T-helper 2 cell treated with Interferon-gamma antibody and Interleukin-4, amounts not matched to agents 5 μg/mL and 100 μg/mL, for 36 hours (primary cell): ENCODE measurements around the gene KRT14.
"Not testable (repeated sequence)": the region's sequence is repeated elsewhere in the genome, so short reads cannot be mapped to it uniquely, and the experiment has no call there.

Experiments
- DNase-seq: peaks from one replicate; pipeline ENCODE4 v3.0.0; 2021; ENCODE audit warnings: low spot score
- H3K27ac Mint-ChIP-seq: one replicate; pipeline ENCODE4 v1.8.0; 2021; ENCODE audit warnings: mild to moderate bottlenecking, mixed read lengths
- H3K27me3 Mint-ChIP-seq: one replicate; pipeline ENCODE4 v1.8.0; 2021; ENCODE audit warnings: low read depth, mixed read lengths
- H3K36me3 Mint-ChIP-seq: one replicate; pipeline ENCODE4 v1.8.0; 2021; ENCODE audit warnings: low read depth, mixed read lengths
- H3K4me1 Mint-ChIP-seq: one replicate; pipeline ENCODE4 v1.8.0; 2021; ENCODE audit warnings: low read depth, mixed read lengths
- H3K4me3 Mint-ChIP-seq: one replicate; pipeline ENCODE4 v1.8.0; 2022; ENCODE audit warnings: mild to moderate bottlenecking, moderate library complexity, mixed read lengths
- H3K9me3 Mint-ChIP-seq: one replicate; pipeline ENCODE4 v1.8.0; 2021; ENCODE audit warnings: mixed read lengths

KRT14 gene

GRCh38 chr17:41618341-41619035 is 31.8 kb upstream of the KRT14 start:
- H3K4me3 Mint-ChIP-seq = no peak overlapping the region
- no peak for DNase-seq
- H3K27ac Mint-ChIP-seq = no peak overlapping the region
- no peaks in the 10 kb centered on the region for H3K4me1 Mint-ChIP-seq
- H3K27me3 Mint-ChIP-seq = peaks cover 2% of the 10 kb centered on the region
- no peaks in the 10 kb centered on the region for H3K36me3 Mint-ChIP-seq
- no peaks in the 10 kb centered on the region for H3K9me3 Mint-ChIP-seq

GRCh38 chr17:41617698-41618097 is 31.0 kb upstream of the KRT14 start:
- no peaks in the 10 kb centered on the region for H3K9me3 Mint-ChIP-seq
- peaks cover 2% of the 10 kb centered on the region for H3K27me3 Mint-ChIP-seq
- DNase-seq = no peak
- no peak overlapping the region for H3K4me3 Mint-ChIP-seq
- no peaks in the 10 kb centered on the region for H3K36me3 Mint-ChIP-seq
- H3K27ac Mint-ChIP-seq = no peak overlapping the region
- H3K4me1 Mint-ChIP-seq = no peaks in the 10 kb centered on the region

DNA sequence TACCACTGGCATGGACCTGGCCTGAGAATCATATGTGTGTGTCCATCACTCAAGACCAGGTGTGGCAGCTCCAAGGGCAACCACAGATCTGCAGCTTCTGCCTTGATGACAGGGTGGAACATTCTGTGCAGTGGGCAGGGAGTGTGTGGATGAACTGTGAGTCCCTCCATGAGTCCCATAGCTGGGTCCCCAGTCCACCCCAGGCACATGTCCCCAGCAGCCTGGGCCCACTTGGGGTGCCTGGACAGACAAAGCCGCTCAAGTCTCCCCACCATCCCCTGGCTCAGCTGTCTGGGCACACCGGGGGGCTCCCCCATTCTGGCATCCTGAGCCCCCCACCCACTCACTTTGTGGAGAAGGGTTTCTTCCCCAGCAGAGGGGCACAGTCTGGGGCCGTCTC is 30.4 kb upstream of the KRT14 start:
- Mint-ChIP-seq H3K36me3 (no peaks in the 10 kb centered on the region), H3K27ac (no peak overlapping the region), H3K4me1 (no peaks in the 10 kb centered on the region), H3K4me3 (no peak overlapping the region), H3K27me3 (peaks cover 2% of the 10 kb centered on the region), H3K9me3 (no peaks in the 10 kb centered on the region)
- DNase-seq = no peak

DNA sequence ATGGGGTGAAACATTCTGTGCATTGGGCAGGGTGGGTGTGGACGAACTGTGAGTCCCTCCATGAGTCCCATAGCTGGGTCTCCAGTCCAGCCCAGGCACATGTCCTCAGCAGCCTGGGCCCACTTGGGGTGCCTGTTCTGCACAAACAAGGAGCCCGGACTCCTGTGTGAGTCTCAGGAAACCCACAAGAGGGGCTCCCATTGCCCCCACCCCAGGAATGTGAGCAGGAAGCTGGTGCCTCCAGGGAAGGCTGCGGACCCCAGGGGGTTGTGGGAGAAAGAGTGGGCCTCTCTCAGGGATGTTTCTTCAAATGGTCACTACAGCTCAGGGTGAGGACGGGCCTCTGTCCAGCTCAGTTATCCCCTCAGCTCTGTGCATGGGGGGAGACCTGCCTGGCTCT is 29.8 kb upstream of the KRT14 start:
- not testable (repeated sequence) for H3K4me1 Mint-ChIP-seq, H3K9me3 Mint-ChIP-seq, H3K27me3 Mint-ChIP-seq, H3K36me3 Mint-ChIP-seq, H3K4me3 Mint-ChIP-seq, DNase-seq, H3K27ac Mint-ChIP-seq

GRCh38 chr17:41615454-41615853 is 28.8 kb upstream of the KRT14 start:
- Mint-ChIP-seq H3K4me1 (no peaks in the 10 kb centered on the region), H3K4me3 (no peak overlapping the region), H3K27me3 (peaks cover 2% of the 10 kb centered on the region), H3K27ac (no peak overlapping the region), H3K36me3 (no peaks in the 10 kb centered on the region), H3K9me3 (no peaks in the 10 kb centered on the region)
- no peak for DNase-seq

GRCh38 chr17:41614767-41615166 is 28.1 kb upstream of the KRT14 start:
- not testable (repeated sequence) for H3K36me3 Mint-ChIP-seq, H3K4me3 Mint-ChIP-seq, H3K27me3 Mint-ChIP-seq, DNase-seq, H3K9me3 Mint-ChIP-seq, H3K4me1 Mint-ChIP-seq, H3K27ac Mint-ChIP-seq

DNA sequence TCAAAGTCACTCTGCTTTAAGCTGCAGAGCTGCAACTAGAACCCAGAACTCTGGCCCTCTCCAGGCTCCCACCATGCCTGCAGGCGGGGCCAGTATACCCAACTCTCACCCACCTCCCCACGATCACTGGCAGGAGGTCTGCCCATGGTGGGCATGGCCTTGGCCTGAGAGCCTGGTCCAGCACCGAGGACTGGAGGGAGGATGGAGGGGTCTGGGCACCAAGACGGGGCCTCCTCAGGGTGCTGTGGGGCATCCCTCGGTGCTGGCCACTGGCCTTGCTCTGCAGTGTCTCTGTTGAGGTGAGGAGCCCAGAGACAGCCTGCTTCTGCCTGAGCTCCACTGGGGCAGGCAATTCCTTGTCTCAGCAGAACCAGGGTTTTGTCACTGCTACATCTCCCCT is 27.4 kb upstream of the KRT14 start:
- Mint-ChIP-seq H3K27ac (no peak overlapping the region), H3K27me3 (peaks cover 6% of the 10 kb centered on the region), H3K4me3 (no peak overlapping the region), H3K9me3 (no peaks in the 10 kb centered on the region), H3K36me3 (no peaks in the 10 kb centered on the region), H3K4me1 (no peaks in the 10 kb centered on the region)
- no peak for DNase-seq

GRCh38 chr17:41613277-41614082 is 26.8 kb upstream of the KRT14 start:
- no peak overlapping the region for H3K27ac Mint-ChIP-seq

DNA sequence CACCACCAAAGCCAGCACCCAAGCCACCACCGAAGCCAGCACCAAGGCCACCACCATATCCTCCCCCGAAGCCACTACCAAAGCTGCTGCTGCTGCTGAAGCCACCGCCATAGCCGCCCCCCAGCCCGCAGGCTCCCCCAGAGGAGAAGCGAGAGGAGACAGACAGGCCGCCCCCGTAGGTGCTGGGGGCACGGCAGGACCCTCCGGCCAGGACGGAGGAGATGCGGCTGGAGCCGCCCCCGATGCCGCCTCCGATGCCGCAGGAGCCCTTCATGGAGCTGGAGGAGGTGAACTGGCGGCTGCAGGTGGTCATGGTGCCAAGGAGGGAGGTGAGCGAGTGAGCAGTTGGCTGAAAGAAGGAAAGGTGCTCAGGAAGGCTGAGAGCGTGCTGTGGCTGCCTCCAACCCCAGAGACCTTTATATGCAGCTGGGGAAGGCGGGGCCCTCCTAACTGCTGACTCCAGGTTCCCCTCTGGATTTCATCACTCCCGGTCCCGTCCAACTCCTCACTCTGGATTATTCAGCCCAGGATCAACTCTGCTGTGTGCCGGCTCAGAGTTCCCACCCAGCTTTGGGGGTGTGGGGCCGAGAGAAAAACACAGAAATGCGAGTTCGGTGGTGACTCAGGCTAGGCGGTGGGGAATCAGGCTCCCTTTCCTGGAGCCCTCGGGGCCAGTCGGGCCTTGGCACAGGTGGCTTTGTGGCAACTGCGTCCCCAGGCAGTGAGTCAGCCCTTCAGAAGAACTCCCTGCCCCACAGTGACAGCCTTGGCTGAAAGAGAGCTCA is 25.9 kb upstream of the KRT14 start, which contains the start of gene KRT16:
Gene KRT16 (minus strand): TSS at position 392 of the 785 bp plus-strand sequence. CDS start 79 bp downstream, at position 313.
- DNase-seq, H3K27ac Mint-ChIP-seq: not testable (repeated sequence)
- peaks cover 11% of the 10 kb centered on the region for H3K27me3 Mint-ChIP-seq

More at GRCh38 chr17:41613277-41614082, 26.8 kb upstream of the KRT14 start:
- H3K4me3 Mint-ChIP-seq = no peak overlapping the region
- peaks cover 11% of the 10 kb centered on the region for H3K27me3 Mint-ChIP-seq
- no peaks in the 10 kb centered on the region for H3K4me1 Mint-ChIP-seq
- no peaks in the 10 kb centered on the region for H3K36me3 Mint-ChIP-seq
- no peak for DNase-seq
- H3K9me3 Mint-ChIP-seq = no peaks in the 10 kb centered on the region

GRCh38 chr17:41610965-41611640 is 24.4 kb upstream of the KRT14 start:
- Mint-ChIP-seq H3K9me3 (peaks cover 16% of the 10 kb centered on the region), H3K27me3 (peaks cover 11% of the 10 kb centered on the region), H3K4me1 (no peaks in the 10 kb centered on the region), H3K4me3 (no peak overlapping the region), H3K36me3 (peaks cover 2% of the 10 kb centered on the region), H3K27ac (no peak overlapping the region)
- DNase-seq = no peak

More for the DNA sequence above, 25.9 kb upstream of the KRT14 start, which contains the start of gene KRT16:
- H3K9me3 Mint-ChIP-seq, H3K36me3 Mint-ChIP-seq, H3K4me1 Mint-ChIP-seq, H3K4me3 Mint-ChIP-seq: not testable (repeated sequence)

DNA sequence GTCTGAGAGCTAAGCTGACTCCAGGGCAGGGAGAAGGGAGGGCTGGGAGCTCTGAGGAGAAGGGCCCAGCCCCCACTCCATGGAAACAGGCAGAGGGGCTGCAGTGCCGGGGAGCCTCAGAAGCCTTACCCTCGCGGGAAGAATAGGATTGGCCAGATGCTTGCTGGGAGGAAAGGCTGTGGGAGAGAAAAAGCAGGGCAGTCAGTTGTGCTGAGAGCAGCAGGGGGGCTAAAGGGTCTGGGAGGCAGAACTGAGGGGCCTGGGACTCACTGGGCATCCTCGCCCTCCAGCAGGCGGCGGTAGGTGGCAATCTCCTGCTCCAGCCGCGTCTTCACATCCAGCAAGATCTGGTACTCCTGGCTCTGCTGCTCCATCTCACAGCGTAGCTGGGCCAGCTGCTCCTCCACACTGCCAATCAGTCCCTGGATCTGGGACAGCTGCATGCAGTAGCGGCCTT is 23.4 kb upstream of the KRT14 start:
- peaks cover 16% of the 10 kb centered on the region for H3K9me3 Mint-ChIP-seq
- not testable (repeated sequence) for H3K27ac Mint-ChIP-seq, H3K36me3 Mint-ChIP-seq, H3K4me1 Mint-ChIP-seq, H3K4me3 Mint-ChIP-seq, DNase-seq
- H3K27me3 Mint-ChIP-seq = peaks cover 13% of the 10 kb centered on the region

- not testable (repeated sequence) for H3K36me3 Mint-ChIP-seq
- H3K27me3 Mint-ChIP-seq = peaks cover 27% of the 10 kb centered on the region
Measured at GRCh38 chr17:41606930-41607329, 20.2 kb upstream of the KRT14 start.

DNA sequence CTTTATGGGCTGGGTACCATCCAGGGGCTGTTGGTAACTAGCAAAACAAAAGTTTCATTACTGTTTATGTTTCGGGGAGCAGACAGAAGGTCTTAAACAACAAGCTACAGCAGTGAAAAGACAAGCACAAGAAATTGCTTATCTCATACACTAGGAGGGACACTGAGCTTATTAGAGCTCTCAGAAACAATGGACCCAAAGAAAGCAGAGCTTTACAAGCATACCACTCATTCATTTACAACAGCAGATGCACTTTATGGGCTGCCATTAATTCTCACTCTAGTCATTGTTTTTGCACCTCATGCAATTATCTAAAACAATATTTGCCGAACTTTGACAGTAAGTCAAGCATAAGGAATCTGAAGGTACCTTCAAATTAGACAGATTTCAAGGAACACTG is 15.8 kb upstream of the KRT14 start:
- no peak overlapping the region for H3K27ac Mint-ChIP-seq
- no peak overlapping the region for H3K4me3 Mint-ChIP-seq
- DNase-seq = no peak
- H3K36me3 Mint-ChIP-seq = peaks cover 2% of the 10 kb centered on the region
- H3K27me3 Mint-ChIP-seq = peaks cover 18% of the 10 kb centered on the region
- H3K9me3 Mint-ChIP-seq = peaks cover 12% of the 10 kb centered on the region
- no peaks in the 10 kb centered on the region for H3K4me1 Mint-ChIP-seq

More at GRCh38 chr17:41606930-41607329, 20.2 kb upstream of the KRT14 start:
- H3K4me1 Mint-ChIP-seq, DNase-seq, H3K4me3 Mint-ChIP-seq, H3K27ac Mint-ChIP-seq: not testable (repeated sequence)
- H3K9me3 Mint-ChIP-seq = peaks cover 16% of the 10 kb centered on the region
